Measurements from ENCODE around the gene TCTN2. TPM values are rescaled to one million over a fixed set of nuclear protein-coding genes. Genes with fewer than 3 reads are reported as not detected.

Gene TCTN2
- total and polyA plus RNA-seq, 12 donors, result 1.9 to 6.3 (median 4.0) TPM

- Histone ChIP-seq H3K27me3 (no peaks in the 10 kb centered on the region), H3K27ac (no peak overlapping the region), H3K4me1 (peaks cover 0 to 15% (median 8%) of the 10 kb centered on the region in 9 donors), H3K9me3 (no peaks in the 10 kb centered on the region), H3K4me3 (no peak overlapping the region), H3K36me3 (peaks cover 0 to 89% (median 9%) of the 10 kb centered on the region in 9 donors)
- TF ChIP-seq CTCF (IDR thresholded peaks at IDR 0.05), result no peak
- ATAC-seq (no peak), DNase-seq (no peak)
- WGBS, 2 donors, result 92 to 93% methylated on average over 9 of the region's 9 CpGs
- intact Hi-C loops (cut with DNase I), result no loop called here
These were observed 13.7 kb upstream of the TCTN2 start for GRCh38 chr12:123657211-123657610.

DNA sequence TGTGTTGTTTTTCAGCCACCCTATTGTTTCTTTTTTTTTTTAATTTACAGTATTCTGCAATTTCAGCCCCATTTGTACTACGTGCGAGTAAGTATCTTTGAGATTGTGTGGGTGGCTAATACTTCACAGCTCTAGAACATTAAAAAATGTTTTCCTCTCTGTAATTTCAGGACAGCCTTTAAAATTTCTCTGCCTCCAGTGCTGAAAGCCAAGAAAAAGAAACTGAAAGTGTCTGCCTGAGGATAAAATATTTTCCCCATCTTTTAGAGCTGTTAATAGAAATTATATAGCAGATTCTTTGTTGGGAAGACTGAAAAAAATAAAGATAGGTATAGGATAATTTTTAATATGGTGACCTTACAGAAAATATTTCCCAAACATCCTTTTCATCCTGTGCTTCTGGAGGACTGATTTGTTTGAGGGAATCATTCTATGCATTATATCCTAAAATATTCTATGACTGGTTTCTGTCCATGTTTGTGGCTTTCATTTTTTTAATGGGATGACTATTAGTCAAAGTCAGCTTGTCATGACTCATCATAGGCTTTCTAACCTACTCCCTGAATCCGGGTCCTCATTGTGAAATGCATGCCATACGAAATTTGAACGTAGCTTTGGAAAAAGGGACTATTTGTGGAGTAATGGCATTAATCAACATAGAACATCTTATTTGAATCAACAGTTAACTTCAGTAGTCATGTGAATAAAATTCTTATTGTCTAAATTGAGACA lies 10.8 kb upstream of the TCTN2 start:
- Histone ChIP-seq H3K4me3 (no peak overlapping the region), H3K27me3 (no peaks in the 10 kb centered on the region), H3K36me3 (peaks cover 0 to 78% (median 9%) of the 10 kb centered on the region in 9 donors), H3K9me3 (no peaks in the 10 kb centered on the region), H3K27ac (peak overlapping the region in 1 of 10 donors; percentile 72), H3K4me1 (peaks cover 0 to 15% (median 2%) of the 10 kb centered on the region in 9 donors)
- WGBS, 2 donors, result 87 to 92% methylated on average over 5 of the region's 5 CpGs
- DNase-seq (no peak), ATAC-seq (no peak)
- no peak for TF ChIP-seq CTCF (IDR thresholded peaks at IDR 0.05)
- intact Hi-C loops (cut with DNase I), result no loop called here

DNA sequence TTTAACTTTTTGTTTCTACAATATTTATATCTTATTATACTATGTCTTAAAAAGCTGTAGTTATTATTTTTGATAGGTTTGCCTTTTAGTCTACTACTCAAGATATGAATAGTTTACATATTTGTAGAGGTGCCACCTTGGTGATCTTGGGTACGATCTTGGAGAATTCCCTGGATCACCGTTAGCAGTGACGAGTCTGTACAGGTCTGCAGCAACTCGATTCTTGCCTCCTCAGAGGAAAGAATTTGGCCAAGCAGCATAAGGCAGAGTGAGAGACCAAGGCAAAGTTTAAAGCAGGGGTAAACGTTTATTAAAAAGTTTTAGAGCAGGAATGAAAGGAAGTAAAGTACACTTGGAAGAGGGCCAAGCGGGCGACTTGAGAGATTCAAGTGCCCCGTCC lies 3.1 kb upstream of the TCTN2 start:
- H3K9me3 ChIP-seq, result peaks cover 0 to 3% (median 0%) of the 10 kb centered on the region in 11 donors
- no peak for DNase-seq

DNA sequence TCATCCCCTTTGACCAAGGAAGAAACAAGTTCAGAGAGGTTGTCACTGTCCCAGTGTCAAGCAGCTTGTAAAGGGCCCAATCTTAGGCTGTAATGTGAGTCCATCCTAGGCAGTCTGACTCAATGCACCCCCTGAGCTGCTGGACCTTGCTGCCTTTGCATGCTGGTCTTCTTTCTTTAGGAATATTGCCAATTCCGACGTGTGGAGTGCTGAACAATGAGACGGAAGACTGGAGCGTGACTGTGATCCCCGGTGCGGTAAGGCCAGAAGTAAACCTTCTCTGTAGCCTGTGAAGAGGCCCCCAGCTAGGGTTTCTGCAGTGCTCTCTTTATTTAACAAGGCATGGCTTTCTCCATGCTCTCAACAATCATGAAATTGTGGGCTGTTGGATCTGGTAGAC lies 963 bp downstream of the TCTN2 start:
- Histone ChIP-seq H3K4me1 (peaks cover 0 to 14% (median 12%) of the 10 kb centered on the region in 9 donors), H3K27ac (no peak overlapping the region), H3K27me3 (no peaks in the 10 kb centered on the region), H3K9me3 (peaks cover 0 to 3% (median 0%) of the 10 kb centered on the region in 11 donors), H3K36me3 (peaks cover 0 to 36% (median 8%) of the 10 kb centered on the region in 9 donors), H3K4me3 (peak overlapping the region in 8 of 10 donors; percentile 68 to 95 (median 84))
- intact Hi-C loops (cut with DNase I), result no loop called here
- ATAC-seq (no peak), DNase-seq (no peak)
- TF ChIP-seq CTCF (IDR thresholded peaks at IDR 0.05), result no peak
- 69 to 70% methylated on average over 6 of the region's 6 CpGs for WGBS, 2 donors

More for the DNA sequence above, 3.1 kb upstream of the TCTN2 start:
- Histone ChIP-seq H3K4me3 (no peak overlapping the region), H3K27me3 (no peaks in the 10 kb centered on the region), H3K4me1 (peaks cover 0 to 14% (median 12%) of the 10 kb centered on the region in 9 donors), H3K36me3 (peaks cover 0 to 10% (median 0%) of the 10 kb centered on the region in 9 donors), H3K27ac (no peak overlapping the region)
- WGBS, 2 donors, result 83 to 84% methylated on average over 8 of the region's 8 CpGs
- ATAC-seq, result no peak
- intact Hi-C loops (cut with DNase I), result no loop called here
- no peak for TF ChIP-seq CTCF (IDR thresholded peaks at IDR 0.05)
